Rectal smooth muscle tissue (tissue), 1 donor: ENCODE results near the gene PBX3.
A peak's percentile ranks its signal among the peaks of the same experiment; 100 is the strongest.

Experiments
- H3K27ac ChIP-seq: one replicate; pipeline ENCODE4 v1.7.0; 2013; ENCODE audit warnings: low read depth, low read length, inconsistent platforms
- H3K27me3 ChIP-seq: one replicate; pipeline ENCODE4 v1.7.0; 2013; ENCODE audit warnings: low read length; ENCODE audit not compliant: control insufficient read depth, insufficient read depth
- H3K36me3 ChIP-seq: one replicate; pipeline ENCODE4 v1.7.0; 2013; ENCODE audit warnings: low read length; ENCODE audit not compliant: control insufficient read depth, insufficient read depth
- H3K4me1 ChIP-seq: one replicate; pipeline ENCODE4 v1.7.0; 2013; ENCODE audit warnings: low read length; ENCODE audit not compliant: control insufficient read depth, insufficient read depth
- H3K4me3 ChIP-seq: one replicate; pipeline ENCODE4 v1.7.0; 2013; ENCODE audit warnings: low read length
- H3K9ac ChIP-seq: one replicate; pipeline ENCODE4 v1.7.0; 2013; ENCODE audit warnings: low read length

The PBX3 gene

GRCh38 chr9:125861405-125862058 lies 114.4 kb downstream of the PBX3 start:
- no peak overlapping the region for H3K27ac ChIP-seq
- H3K27me3 ChIP-seq = no peaks in the 10 kb centered on the region
- no peak overlapping the region for H3K9ac ChIP-seq
- H3K4me3 ChIP-seq = no peak overlapping the region
- H3K36me3 ChIP-seq = no peaks in the 10 kb centered on the region
- H3K4me1 ChIP-seq = no peaks in the 10 kb centered on the region

- Histone ChIP-seq H3K9ac (no peak overlapping the region), H3K36me3 (no peaks in the 10 kb centered on the region), H3K27me3 (no peaks in the 10 kb centered on the region), H3K27ac (no peak overlapping the region), H3K4me3 (no peak overlapping the region), H3K4me1 (no peaks in the 10 kb centered on the region)
These were observed 116.8 kb downstream of the PBX3 start for GRCh38 chr9:125863923-125864322.

GRCh38 chr9:125867751-125868415 lies 120.7 kb downstream of the PBX3 start:
- H3K27ac ChIP-seq = no peak overlapping the region
- H3K4me3 ChIP-seq = no peak overlapping the region
- H3K9ac ChIP-seq = no peak overlapping the region
- no peaks in the 10 kb centered on the region for H3K36me3 ChIP-seq
- no peaks in the 10 kb centered on the region for H3K4me1 ChIP-seq
- H3K27me3 ChIP-seq = no peaks in the 10 kb centered on the region

DNA sequence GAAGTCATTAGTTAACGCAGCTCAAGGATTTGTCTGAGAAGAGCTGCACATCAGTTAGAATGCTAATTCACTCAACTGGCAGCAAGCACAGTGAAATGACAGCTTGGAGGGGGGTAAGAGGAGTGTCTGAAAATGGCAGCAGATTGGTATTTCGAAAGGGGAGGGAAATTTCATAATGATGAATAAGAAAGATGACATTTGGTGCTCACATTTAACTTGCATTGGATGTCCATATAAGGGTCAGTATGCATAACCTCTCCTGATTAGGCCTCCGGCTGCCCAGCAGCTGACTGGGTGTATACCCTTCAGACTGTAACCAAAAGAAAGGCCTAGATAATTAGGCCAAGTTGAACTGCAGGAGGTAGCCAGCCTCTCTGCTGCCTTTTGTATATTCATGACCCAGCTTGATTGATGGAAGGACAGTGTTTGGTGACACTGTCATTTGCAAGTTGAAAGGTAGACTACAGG lies 131.0 kb downstream of the PBX3 start:
- no peak overlapping the region for H3K4me3 ChIP-seq
- no peaks in the 10 kb centered on the region for H3K36me3 ChIP-seq
- H3K9ac ChIP-seq = no peak overlapping the region
- no peaks in the 10 kb centered on the region for H3K27me3 ChIP-seq
- H3K4me1 ChIP-seq = peaks cover under 1% of the 10 kb centered on the region
- H3K27ac ChIP-seq = peak overlapping the region; percentile 32

GRCh38 chr9:125881042-125881441 lies 133.9 kb downstream of the PBX3 start:
- H3K27ac ChIP-seq = no peak overlapping the region
- no peak overlapping the region for H3K4me3 ChIP-seq
- no peak overlapping the region for H3K9ac ChIP-seq
- no peaks in the 10 kb centered on the region for H3K36me3 ChIP-seq
- H3K27me3 ChIP-seq = no peaks in the 10 kb centered on the region
- peaks cover 16% of the 10 kb centered on the region for H3K4me1 ChIP-seq

- H3K36me3 ChIP-seq = no peaks in the 10 kb centered on the region
- no peak overlapping the region for H3K4me3 ChIP-seq
- H3K27ac ChIP-seq = peak overlapping the region; percentile 43
- H3K27me3 ChIP-seq = no peaks in the 10 kb centered on the region
- peaks cover 26% of the 10 kb centered on the region for H3K4me1 ChIP-seq
- H3K9ac ChIP-seq = no peak overlapping the region
These were observed 136.5 kb downstream of the PBX3 start for GRCh38 chr9:125883565-125884217.

- Histone ChIP-seq H3K4me1 (peaks cover 26% of the 10 kb centered on the region), H3K27ac (peak overlapping the region; percentile 43), H3K27me3 (no peaks in the 10 kb centered on the region), H3K9ac (no peak overlapping the region), H3K36me3 (no peaks in the 10 kb centered on the region), H3K4me3 (no peak overlapping the region)
These were observed 137.0 kb downstream of the PBX3 start for GRCh38 chr9:125884218-125884595.

DNA sequence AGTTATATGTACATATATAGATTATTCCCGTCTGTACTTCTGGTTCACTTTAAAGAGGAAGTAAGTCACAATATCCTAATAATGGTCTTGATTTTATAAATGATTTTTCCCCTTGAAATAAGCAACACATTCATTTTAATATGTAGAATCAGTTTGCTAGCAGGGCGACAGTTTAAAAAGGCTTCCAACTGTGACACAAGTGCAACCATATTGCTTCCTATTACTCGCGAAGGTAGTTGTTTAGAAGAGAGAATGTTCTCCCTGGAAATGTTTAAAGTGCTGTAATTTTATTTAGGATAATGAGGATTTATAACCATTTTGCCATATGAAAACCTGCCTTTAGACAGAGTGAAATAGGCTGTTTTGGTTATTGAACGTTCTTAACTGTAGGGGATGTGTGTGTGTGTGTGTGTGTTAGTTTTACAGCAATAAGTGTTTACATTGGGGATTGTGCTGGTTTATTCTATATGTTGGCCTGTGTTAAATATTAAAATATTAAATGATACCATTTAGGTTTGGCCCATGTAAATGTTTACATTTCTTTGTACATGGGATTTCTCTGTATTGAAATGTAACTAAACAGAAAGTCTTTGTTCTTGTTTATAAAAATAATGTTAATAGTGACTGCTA lies 138.3 kb downstream of the PBX3 start:
- Histone ChIP-seq H3K9ac (no peak overlapping the region), H3K27ac (peak overlapping the region; percentile 65), H3K27me3 (no peaks in the 10 kb centered on the region), H3K4me3 (no peak overlapping the region), H3K36me3 (no peaks in the 10 kb centered on the region), H3K4me1 (peaks cover 26% of the 10 kb centered on the region)

DNA sequence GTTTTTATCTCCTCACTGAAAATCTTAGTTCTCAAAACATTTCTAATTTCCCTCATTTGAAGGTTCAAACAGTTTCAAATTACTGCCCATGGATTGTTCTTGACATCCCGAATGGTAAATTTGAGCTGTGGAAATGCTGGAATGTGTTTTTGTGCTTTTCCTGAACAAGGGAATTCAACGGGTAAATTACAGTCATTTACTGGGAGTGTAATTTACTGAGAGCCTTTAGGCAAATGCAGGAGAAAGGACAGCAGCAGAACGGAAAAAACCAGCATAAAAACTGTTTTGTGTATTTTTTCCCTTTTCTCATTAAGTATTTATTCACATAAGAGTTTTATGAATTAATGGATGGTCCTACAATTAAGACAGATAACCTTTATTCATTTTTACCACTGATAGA lies 139.2 kb downstream of the PBX3 start:
- H3K27ac ChIP-seq = peak overlapping the region; percentile 65
- no peaks in the 10 kb centered on the region for H3K27me3 ChIP-seq
- H3K9ac ChIP-seq = no peak overlapping the region
- H3K4me3 ChIP-seq = no peak overlapping the region
- peaks cover 34% of the 10 kb centered on the region for H3K4me1 ChIP-seq
- no peaks in the 10 kb centered on the region for H3K36me3 ChIP-seq

DNA sequence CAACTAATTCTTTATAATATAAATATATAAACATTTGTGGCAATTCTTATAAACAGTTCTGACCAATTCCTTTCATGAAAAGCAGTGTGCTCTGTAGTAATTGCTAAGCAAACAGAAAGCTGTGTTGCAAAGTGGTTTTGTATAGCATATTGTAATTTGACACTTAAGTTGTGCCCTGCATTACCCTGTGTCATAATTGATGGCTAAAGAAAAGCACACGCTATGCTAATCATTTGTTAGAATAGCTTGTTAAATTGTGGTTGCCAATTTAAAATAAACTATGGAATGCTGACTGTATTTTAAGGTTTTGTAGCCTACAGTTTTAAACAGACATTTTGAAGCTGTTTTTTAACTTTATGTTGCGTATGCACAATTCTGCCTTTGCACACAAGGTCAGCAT lies 140.0 kb downstream of the PBX3 start:
- Histone ChIP-seq H3K4me1 (peaks cover 34% of the 10 kb centered on the region), H3K4me3 (no peak overlapping the region), H3K9ac (no peak overlapping the region), H3K27me3 (no peaks in the 10 kb centered on the region), H3K27ac (peak overlapping the region; percentile 72), H3K36me3 (no peaks in the 10 kb centered on the region)

DNA sequence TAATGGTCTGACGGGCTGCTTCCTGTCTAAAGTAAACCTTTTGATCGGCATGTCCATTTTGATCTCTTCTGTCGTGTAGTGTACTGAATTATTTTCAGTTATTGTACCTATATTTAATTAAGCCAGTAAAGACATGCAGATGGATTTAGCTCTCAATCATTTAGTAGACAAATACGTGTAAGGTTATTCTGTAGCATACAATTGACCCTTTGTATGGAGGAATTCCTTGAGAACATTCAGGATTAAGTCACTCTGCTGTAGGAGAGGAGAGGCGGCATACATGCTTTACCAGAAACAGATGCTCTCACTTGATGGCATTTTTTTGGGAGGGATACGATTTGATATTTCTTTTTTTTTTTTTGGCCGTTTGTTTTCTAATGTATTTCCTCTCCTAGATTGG lies 141.0 kb downstream of the PBX3 start:
- no peaks in the 10 kb centered on the region for H3K36me3 ChIP-seq
- no peak overlapping the region for H3K9ac ChIP-seq
- peak overlapping the region; percentile 72 for H3K27ac ChIP-seq
- peaks cover 40% of the 10 kb centered on the region for H3K4me1 ChIP-seq
- no peaks in the 10 kb centered on the region for H3K27me3 ChIP-seq
- H3K4me3 ChIP-seq = no peak overlapping the region

GRCh38 chr9:125889112-125889475 lies 141.9 kb downstream of the PBX3 start:
- H3K4me3 ChIP-seq = peak overlapping the region; percentile 58
- H3K4me1 ChIP-seq = peaks cover 36% of the 10 kb centered on the region

More at GRCh38 chr9:125889112-125889475, 141.9 kb downstream of the PBX3 start:
- Histone ChIP-seq H3K9ac (no peak overlapping the region), H3K36me3 (no peaks in the 10 kb centered on the region), H3K27ac (peak overlapping the region; percentile 72), H3K27me3 (no peaks in the 10 kb centered on the region)
